ENCODE results near the gene SLC45A3. TPM values are rescaled to one million over a fixed set of nuclear protein-coding genes. Genes with fewer than 3 reads are reported as not detected.

SLC45A3 gene
- total RNA-seq, 1 donor, result 1.1 TPM

GRCh38 chr1:205715628-205716027, 35.3 kb upstream of the SLC45A3 start:
- peaks cover 60% of the 10 kb centered on the region for H3K36me3 ChIP-seq (ENCODE audit: insufficient read depth, low read length)
- no peaks in the 10 kb centered on the region for H3K27me3 ChIP-seq (ENCODE audit: insufficient read depth, low read length)
- H3K9me3 ChIP-seq (ENCODE audit: low read depth, low read length), result no peaks in the 10 kb centered on the region
- no peaks in the 10 kb centered on the region for H3K4me1 ChIP-seq (ENCODE audit: insufficient read depth, low read length)
- H3K4me3 ChIP-seq (ENCODE audit: insufficient read depth, low read length), result no peak overlapping the region
- peaks cover 2% of the 10 kb centered on the region for H4K20me1 ChIP-seq (ENCODE audit: insufficient read depth, low read length)
- no peak overlapping the region for H3K27ac ChIP-seq (ENCODE audit: low read depth, low read length)
- no peak overlapping the region for H2AFZ ChIP-seq (ENCODE audit: low read length)
- DNase-seq (ENCODE audit: insufficient read length, low spot score, missing footprints), result no peak
- H3K4me2 ChIP-seq (ENCODE audit: insufficient read depth, low read length), result no peak overlapping the region
- peaks cover 1% of the 10 kb centered on the region for H3K79me2 ChIP-seq (ENCODE audit: insufficient read depth, low read length)
- no peak for TF ChIP-seq CTCF (IDR thresholded peaks at IDR 0.05; ENCODE audit: extremely low read depth, low read depth, low read length)

- no peak for DNase-seq (ENCODE audit: insufficient read length, low spot score, missing footprints)
- H3K27ac ChIP-seq (ENCODE audit: low read depth, low read length), result peak overlapping the region; percentile 29
These were observed 34.6 kb upstream of the SLC45A3 start for GRCh38 chr1:205714906-205715246.

DNA sequence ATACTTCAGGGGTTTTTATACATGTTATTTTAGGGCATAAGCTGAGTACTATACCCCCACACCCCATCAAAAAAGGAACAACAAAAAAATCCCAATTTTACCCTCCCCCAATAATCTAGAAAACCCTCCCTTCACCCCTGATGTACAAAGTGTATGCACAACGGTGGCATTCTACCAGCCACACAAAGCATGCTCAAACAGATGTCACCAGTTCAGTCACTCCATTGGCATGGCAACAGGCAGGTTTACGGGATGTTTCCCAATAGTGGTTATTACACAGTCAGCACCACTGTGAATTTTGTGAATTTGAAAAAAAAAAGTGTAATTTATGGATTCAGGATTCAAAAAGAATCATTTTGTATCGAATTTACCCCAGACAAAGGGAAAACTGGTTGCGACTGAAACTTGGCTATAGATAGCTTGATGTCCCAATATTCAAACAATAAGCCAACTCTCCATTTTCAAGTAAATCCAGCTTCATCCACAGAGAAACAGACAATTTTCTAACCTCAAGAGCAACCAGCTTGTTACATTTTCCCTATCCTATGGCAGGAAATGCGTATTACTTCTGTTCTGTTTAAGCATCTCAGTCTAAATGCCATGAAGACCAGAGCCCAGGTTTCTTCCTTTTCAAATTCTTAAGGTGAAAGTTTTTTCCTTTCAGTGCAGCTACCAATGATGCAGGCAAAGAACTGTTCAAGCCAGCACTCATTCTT, 34.0 kb upstream of the SLC45A3 start:
- H3K36me3 ChIP-seq (ENCODE audit: insufficient read depth, low read length), result peaks cover 53% of the 10 kb centered on the region
- no peaks in the 10 kb centered on the region for H4K20me1 ChIP-seq (ENCODE audit: insufficient read depth, low read length)
- H3K27ac ChIP-seq (ENCODE audit: low read depth, low read length), result peak overlapping the region; percentile 29
- no peak for DNase-seq (ENCODE audit: insufficient read length, low spot score, missing footprints)
- H2AFZ ChIP-seq (ENCODE audit: low read length), result no peak overlapping the region
- H3K4me3 ChIP-seq (ENCODE audit: insufficient read depth, low read length), result no peak overlapping the region
- no peak for TF ChIP-seq CTCF (IDR thresholded peaks at IDR 0.05; ENCODE audit: extremely low read depth, low read depth, low read length)
- no peaks in the 10 kb centered on the region for H3K79me2 ChIP-seq (ENCODE audit: insufficient read depth, low read length)
- H3K4me1 ChIP-seq (ENCODE audit: insufficient read depth, low read length), result peaks cover under 1% of the 10 kb centered on the region
- H3K4me2 ChIP-seq (ENCODE audit: insufficient read depth, low read length), result no peak overlapping the region
- H3K9me3 ChIP-seq (ENCODE audit: low read depth, low read length), result no peaks in the 10 kb centered on the region
- no peaks in the 10 kb centered on the region for H3K27me3 ChIP-seq (ENCODE audit: insufficient read depth, low read length)

More at GRCh38 chr1:205714906-205715246, 34.6 kb upstream of the SLC45A3 start:
- Histone ChIP-seq H3K27me3 (ENCODE audit: insufficient read depth, low read length) (no peaks in the 10 kb centered on the region), H3K4me1 (ENCODE audit: insufficient read depth, low read length) (no peaks in the 10 kb centered on the region), H3K4me3 (ENCODE audit: insufficient read depth, low read length) (no peak overlapping the region), H3K36me3 (ENCODE audit: insufficient read depth, low read length) (peaks cover 59% of the 10 kb centered on the region), H4K20me1 (ENCODE audit: insufficient read depth, low read length) (no peaks in the 10 kb centered on the region), H3K79me2 (ENCODE audit: insufficient read depth, low read length) (no peaks in the 10 kb centered on the region), H2AFZ (ENCODE audit: low read length) (no peak overlapping the region), H3K9me3 (ENCODE audit: low read depth, low read length) (no peaks in the 10 kb centered on the region), H3K4me2 (ENCODE audit: insufficient read depth, low read length) (no peak overlapping the region)
- TF ChIP-seq CTCF (IDR thresholded peaks at IDR 0.05; ENCODE audit: extremely low read depth, low read depth, low read length), result no peak

DNA sequence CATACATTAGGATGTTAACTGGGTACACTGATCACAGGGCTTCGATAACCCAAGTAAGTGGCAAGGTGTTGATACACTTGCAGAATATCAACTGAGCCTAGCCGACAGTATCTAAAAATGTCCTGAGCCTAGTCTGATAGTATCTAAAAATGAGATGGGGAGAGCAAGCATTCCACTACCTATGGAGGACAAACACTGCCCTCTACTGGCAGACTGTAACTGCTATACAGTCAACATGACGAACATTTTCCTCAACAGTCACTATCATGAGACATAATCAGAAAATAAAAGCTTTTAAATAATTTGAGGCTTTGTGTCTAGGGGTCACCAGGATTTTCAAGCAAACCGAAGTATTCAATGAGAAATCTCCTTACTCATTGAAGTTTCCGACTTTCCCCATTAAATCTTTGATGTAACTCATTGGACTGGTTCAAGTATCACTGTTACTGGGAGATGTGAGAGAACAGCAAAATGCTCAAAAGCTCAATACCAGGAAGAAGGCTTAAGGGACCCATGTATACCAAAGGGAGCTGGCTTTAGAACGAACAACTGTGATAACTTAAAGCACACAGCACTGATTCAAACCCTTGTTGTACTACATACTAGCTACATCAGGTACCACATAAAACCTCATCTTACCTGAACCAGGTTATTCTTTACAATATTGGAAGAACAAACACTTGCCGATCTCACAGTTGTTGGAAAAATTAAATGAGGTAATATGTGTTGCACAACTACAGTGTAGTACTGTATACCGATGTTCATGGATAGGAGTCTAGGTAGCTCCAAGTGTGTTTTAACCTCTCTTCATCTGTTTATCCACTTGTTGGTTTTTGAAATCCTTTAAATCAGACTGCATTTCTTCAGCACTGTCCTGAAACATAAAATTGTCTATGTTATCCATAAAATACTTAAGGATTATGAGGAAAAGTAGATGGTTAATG, 31.1 kb upstream of the SLC45A3 start:
- H3K4me1 ChIP-seq (ENCODE audit: insufficient read depth, low read length), result peaks cover 6% of the 10 kb centered on the region
- DNase-seq (ENCODE audit: insufficient read length, low spot score, missing footprints), result peak; percentile 82
- peaks cover 5% of the 10 kb centered on the region for H4K20me1 ChIP-seq (ENCODE audit: insufficient read depth, low read length)
- H3K36me3 ChIP-seq (ENCODE audit: insufficient read depth, low read length), result peaks cover 38% of the 10 kb centered on the region
- no peak overlapping the region for H3K4me3 ChIP-seq (ENCODE audit: insufficient read depth, low read length)
- peak overlapping the region; percentile 74 for H3K27ac ChIP-seq (ENCODE audit: low read depth, low read length)
- TF ChIP-seq CTCF (IDR thresholded peaks at IDR 0.05; ENCODE audit: extremely low read depth, low read depth, low read length), result peak; percentile 95
- H2AFZ ChIP-seq (ENCODE audit: low read length), result no peak overlapping the region
- H3K27me3 ChIP-seq (ENCODE audit: insufficient read depth, low read length), result no peaks in the 10 kb centered on the region
- H3K79me2 ChIP-seq (ENCODE audit: insufficient read depth, low read length), result no peaks in the 10 kb centered on the region
- H3K9me3 ChIP-seq (ENCODE audit: low read depth, low read length), result no peaks in the 10 kb centered on the region
- no peak overlapping the region for H3K4me2 ChIP-seq (ENCODE audit: insufficient read depth, low read length)

Data from osteoblast (primary cell).